IMR-90 (cell line): ENCODE results near the gene PXYLP1. TPM values are rescaled to one million over a fixed set of nuclear protein-coding genes. Genes with fewer than 3 reads are reported as not detected.
A peak's percentile ranks its signal among the peaks of the same experiment; 100 is the strongest.

Experiments
- ATAC-seq: fragments of 200-7000 bp; cut with Tn5 transposase; 2 replicates; pipeline ENCODE4 v1.9.1; 2020; ENCODE audit warnings: low read depth, mild to moderate bottlenecking, moderate library complexity
- BruUV-seq: library from RNA; stranded (reverse); fragments of 400-500 nt; replicated peaks from 2 replicates; lab custom pipeline; 2021; lab: Mats Ljungman, UMichigan
- CTCF ChIA-PET: fragments of 300-600 bp; formaldehyde crosslinking; extraction: SDS; loops from one replicate; lab custom pipeline; 2021; ENCODE audit warnings: antibody characterized with exemption; lab: Yijun Ruan, JAX
- POLR2A ChIA-PET: fragments of 300-600 bp; sonication (Branson Sonifier 250); formaldehyde crosslinking; loops from one replicate; lab custom pipeline; 2022; ENCODE audit warnings: antibody characterized with exemption; ENCODE audit not compliant: unreplicated experiment; lab: Charles Lee
- DNase-seq: peaks from one replicate; pipeline ENCODE4 v3.0.0; 2013
- H2AFZ ChIP-seq: replicated peaks from 2 replicates; pipeline ENCODE3; 2013; ENCODE audit warnings: low read length, mild to moderate bottlenecking; ENCODE audit not compliant: poor library complexity
- H2AK5ac ChIP-seq: 2 replicates; pipeline ENCODE4 v1.6.1; 2013; ENCODE audit warnings: low read depth, low read length, inconsistent platforms
- H2AK9ac ChIP-seq: replicated peaks from 2 replicates; pipeline ENCODE3; 2013; ENCODE audit warnings: mild to moderate bottlenecking, low read depth, low read length, moderate library complexity; ENCODE audit not compliant: poor library complexity
- H2BK120ac ChIP-seq: 2 replicates; pipeline ENCODE4 v1.6.1; 2013; ENCODE audit warnings: low read depth, low read length, inconsistent platforms
- H2BK15ac ChIP-seq: 3 replicates; pipeline ENCODE4 v1.6.1; 2013; ENCODE audit warnings: low read depth, low read length, inconsistent platforms
- H2BK20ac ChIP-seq: 2 replicates; pipeline ENCODE4 v1.6.1; 2013; ENCODE audit warnings: low read depth, mild to moderate bottlenecking, inconsistent platforms, low read length, moderate library complexity
- H2BK5ac ChIP-seq: 2 replicates; pipeline ENCODE4 v1.6.1; 2013; ENCODE audit warnings: mild to moderate bottlenecking, low read depth, low read length, inconsistent platforms; ENCODE audit not compliant: poor library complexity, severe bottlenecking
- H3K14ac ChIP-seq: replicated peaks from 2 replicates; pipeline ENCODE4 v1.6.1; 2013; ENCODE audit warnings: low read depth, low read length, inconsistent platforms
- H3K18ac ChIP-seq: 2 replicates; pipeline ENCODE4 v1.6.1; 2013; ENCODE audit warnings: low read depth, low read length, control low read depth
- H3K23ac ChIP-seq: 2 replicates; pipeline ENCODE4 v1.6.1; 2013; ENCODE audit warnings: low read depth, low read length, inconsistent platforms
- H3K27ac ChIP-seq: 2 replicates; pipeline ENCODE4 v1.5.1; 2013; ENCODE audit warnings: mild to moderate bottlenecking, control low read depth, low read length; ENCODE audit not compliant: insufficient read depth
- H3K27me3 ChIP-seq: 2 replicates; pipeline ENCODE4 v1.6.1; 2013; ENCODE audit warnings: low read length; ENCODE audit not compliant: control insufficient read depth, insufficient read depth
- H3K36me3 ChIP-seq: 2 replicates; pipeline ENCODE4 v1.6.1; 2013; ENCODE audit warnings: low read length, mixed read lengths; ENCODE audit not compliant: control insufficient read depth, insufficient read depth
- H3K4ac ChIP-seq: 2 replicates; pipeline ENCODE4 v1.6.1; 2013; ENCODE audit warnings: low read depth, low read length, inconsistent platforms
- H3K4me1 ChIP-seq: 2 replicates; pipeline ENCODE4 v1.6.1; 2013; ENCODE audit warnings: low read length, mixed read lengths; ENCODE audit not compliant: control insufficient read depth, insufficient read depth
- H3K4me2 ChIP-seq: 2 replicates; pipeline ENCODE4 v1.6.1; 2013; ENCODE audit warnings: low read depth, mild to moderate bottlenecking, control low read depth, low read length, moderate library complexity
- H3K4me3 ChIP-seq: 2 replicates; pipeline ENCODE4 v1.5.1; 2013; ENCODE audit warnings: low read depth, mild to moderate bottlenecking, control low read depth, low read length, moderate library complexity; ENCODE audit not compliant: insufficient read depth
- H3K56ac ChIP-seq: 2 replicates; pipeline ENCODE4 v1.6.1; 2013; ENCODE audit warnings: low read length, inconsistent platforms; ENCODE audit not compliant: insufficient read depth; ENCODE audit errors: extremely low read depth
- H3K79me1 ChIP-seq, 2 experiments: 2 replicates each; pipeline ENCODE4 v1.6.1; 2013; ENCODE audit warnings: low read length in 2 of 2, inconsistent platforms in 1 of 2, low read depth in 1 of 2
- H3K9ac ChIP-seq: 2 replicates; pipeline ENCODE4 v1.6.1; 2013; ENCODE audit warnings: low read depth, low read length, control low read depth
- H3K9me1 ChIP-seq: 2 replicates; pipeline ENCODE4 v1.6.1; 2013; ENCODE audit warnings: low read length, inconsistent platforms; ENCODE audit not compliant: insufficient read depth
- H3K9me3 ChIP-seq: 2 replicates; pipeline ENCODE4 v1.6.1; 2013; ENCODE audit warnings: low read length; ENCODE audit not compliant: control insufficient read depth, insufficient read depth
- H4K20me1 ChIP-seq: 2 replicates; pipeline ENCODE4 v1.6.1; 2013; ENCODE audit warnings: low read length, inconsistent platforms; ENCODE audit not compliant: insufficient read depth
- H4K5ac ChIP-seq: 2 replicates; pipeline ENCODE4 v1.6.1; 2013; ENCODE audit warnings: mild to moderate bottlenecking, low read depth, low read length, control low read depth
- H4K8ac ChIP-seq, 2 experiments: 2 replicates each; pipeline ENCODE4 v1.6.1; 2013; ENCODE audit warnings: low read depth in 2 of 2, low read length in 2 of 2, control low read depth in 1 of 2, inconsistent platforms in 1 of 2
- H4K91ac ChIP-seq: 2 replicates; pipeline ENCODE4 v1.6.1; 2013; ENCODE audit warnings: low read depth, low read length, inconsistent platforms; ENCODE audit not compliant: insufficient read depth
- MAFK ChIP-seq: IDR thresholded peaks from 2 replicates; pipeline ENCODE4 v1.6.1; 2012; ENCODE audit warnings: low read depth, low read length, improper control_type of control experiment
- MAZ ChIP-seq: IDR thresholded peaks from 2 replicates; pipeline ENCODE4 v1.6.1; 2012; ENCODE audit warnings: low read depth, mild to moderate bottlenecking, low read length, improper control_type of control experiment, moderate library complexity, borderline replicate concordance
- MXI1 ChIP-seq: IDR thresholded peaks from 2 replicates; pipeline ENCODE4 v1.6.1; 2012; ENCODE audit warnings: low read depth, mild to moderate bottlenecking, low read length, moderate library complexity, borderline replicate concordance
- WGBS, 2 experiments: methylation state at CpG; one replicate each; pipeline versions ENCODE4 v1.1.5 to v1.1.7; 2013; ENCODE audit warnings: missing lambda C conversion rate in 2 of 2; ENCODE audit not compliant: insufficient read length in 1 of 2; ENCODE audit errors: extremely low coverage in 2 of 2; 5-methylcytosine and 5-hydroxymethylcytosine counted together
- dilution Hi-C: fragments of 300-500 bp; cut with HindIII; formaldehyde crosslinking; loops from one replicate; pipeline ENCODE4 v1.14.3; 2018; ENCODE audit warnings: low sequenced_read_pairs; ENCODE audit not compliant: unreplicated experiment
- in situ Hi-C: fragments of 300-500 bp; cut with MboI; formaldehyde crosslinking; loops from 3 replicates; pipeline ENCODE4 v1.14.3; 2019; ENCODE audit warnings: low sequenced_read_pairs, inconsistent platforms, mixed read lengths
- intact Hi-C: fragments of 100-400 bp; cut with micrococcal nuclease; formaldehyde crosslinking; loops from 2 replicates; pipeline ENCODE4 v1.10.0; 2022
- polyA plus RNA-seq, 3 experiments: library from polyadenylated mRNA; depleted of rRNA; stranded (reverse); fragments of >200 nt; gene quantifications; 2 replicates each; pipeline ENCODE4 v1.2.3, GENCODE V29; 2012; ENCODE audit warnings: low replicate concordance in 1 of 3
- total RNA-seq: library from RNA; depleted of rRNA; stranded (reverse); fragments of >200 nt; gene quantifications from 2 replicates; pipeline ENCODE4 v1.2.3, GENCODE V29; 2012

The PXYLP1 gene
- total and polyA plus RNA-seq, 2 of the 4 experiments (the other 2 are of a cell fraction): 11.7 to 15.6 TPM

DNA sequence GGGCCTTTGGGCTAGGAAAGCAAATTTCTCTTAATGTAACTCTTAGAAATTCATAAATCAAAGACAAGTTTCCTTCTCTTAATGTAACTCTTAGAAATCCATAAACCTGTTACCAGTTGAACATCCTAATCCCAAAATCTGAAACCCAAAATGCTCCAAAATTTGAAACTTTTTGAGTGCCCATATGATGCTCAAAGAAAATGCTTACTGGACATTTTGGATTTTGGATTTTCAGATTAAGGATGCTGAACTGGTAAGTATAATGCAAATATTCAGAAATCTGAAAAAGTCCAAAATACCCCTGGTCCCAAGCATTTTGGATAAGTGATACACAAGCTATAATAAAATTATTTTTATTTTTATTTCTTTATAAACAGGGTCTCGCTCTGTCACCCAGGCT is 85.2 kb downstream of the PXYLP1 start:
- DNase-seq (no peak), ATAC-seq (no peak)
- peak overlapping the region; percentile 84 for H2AK5ac ChIP-seq
- peaks cover 8 to 9% of the 10 kb centered on the region in 2 experiments; a peak in 2 of 4 replicates for H3K79me1 ChIP-seq
- CTCF ChIA-PET: no interaction called here
- peak overlapping the region; percentile 50; the same call in 1 of the 2 replicates for H4K91ac ChIP-seq
- H4K20me1 ChIP-seq: no peaks in the 10 kb centered on the region
- H3K9me3 ChIP-seq: no peaks in the 10 kb centered on the region
- no peak overlapping the region for H4K5ac ChIP-seq
- in situ Hi-C loops: no loop called here
- H2BK120ac ChIP-seq: peak overlapping the region; percentile 38; the same call in 1 of the 2 replicates
- H3K27me3 ChIP-seq: no peaks in the 10 kb centered on the region
- H3K23ac ChIP-seq: no peak overlapping the region
- POLR2A ChIA-PET: no interaction called here
- no peak overlapping the region for H3K9ac ChIP-seq
- peaks cover 6% of the 10 kb centered on the region; the same call in 1 of the 2 replicates for H3K4me1 ChIP-seq
- no peaks in the 10 kb centered on the region for H3K36me3 ChIP-seq
- H3K18ac ChIP-seq: no peak overlapping the region
- peaks cover 8% of the 10 kb centered on the region for H3K9me1 ChIP-seq
- no peak overlapping the region for H3K27ac ChIP-seq
- dilution Hi-C loops: no loop called here
- WGBS, 2 experiments: no CpG with 5 or more reads among the region's 1 CpG
- no peak overlapping the region for H2BK5ac ChIP-seq
- H2BK20ac ChIP-seq: peak overlapping the region; percentile 37; the same call in 1 of the 2 replicates
- no peak overlapping the region for H2AK9ac ChIP-seq
- H4K8ac ChIP-seq: no peak overlapping the region
- H3K14ac ChIP-seq: no peak overlapping the region
- intact Hi-C loops: no loop called here
- H3K4ac ChIP-seq: peak overlapping the region; percentile 50; the same call in 1 of the 2 replicates
- BruUV-seq: no TSS peak
- no peak overlapping the region for H2AFZ ChIP-seq
- H3K4me3 ChIP-seq: no peak overlapping the region
- peak overlapping the region; percentile 70; the same call in 1 of the 3 replicates for H2BK15ac ChIP-seq
- no peak overlapping the region for H3K4me2 ChIP-seq
- TF ChIP-seq MXI1 (no peak), MAFK (peak; percentile 57; the same call in 1 of the 2 replicates), MAZ (no peak)
- no peak overlapping the region for H3K56ac ChIP-seq
